ENCODE data around the gene ASTN2.

DNA sequence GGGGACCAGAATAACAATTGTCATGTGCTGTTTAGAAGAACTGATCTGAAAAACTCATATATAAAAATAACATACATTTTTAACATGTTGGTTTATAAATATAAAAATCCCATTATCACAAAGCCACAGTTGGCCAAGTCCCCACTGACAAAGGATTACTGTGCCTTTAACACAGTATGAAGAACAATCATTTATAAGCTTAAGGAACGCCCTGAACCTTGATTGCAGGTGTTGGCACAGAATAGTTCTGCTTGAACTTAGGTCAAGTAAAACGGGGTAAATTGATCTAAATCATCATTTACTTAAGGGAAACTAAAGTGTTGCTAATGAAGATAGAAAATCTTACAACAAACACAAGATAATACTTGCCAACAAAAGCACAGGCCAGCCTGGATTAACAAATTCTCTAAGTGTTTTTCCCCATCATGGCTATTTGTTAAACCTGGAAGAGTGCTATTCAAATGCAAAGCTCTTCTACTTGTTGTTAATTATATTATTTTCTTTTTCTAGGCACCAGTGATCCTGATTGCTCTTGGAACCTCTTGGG is 46.1 kb downstream of the ASTN2 start:
- no peak for TF ChIP-seq EP300 (IDR thresholded peaks at IDR 0.05; ENCODE audit: low read depth)
- no peak for TF ChIP-seq POLR2A (IDR thresholded peaks at IDR 0.05)
- no peak for TF ChIP-seq CTCF (IDR thresholded peaks at IDR 0.05)

Data from transverse colon (tissue), 3 donors.